C1 segment of cervical spinal cord (tissue), 14 donors: ENCODE results near the gene RCCD1.
"Not testable (repeated sequence)": the region's sequence is repeated elsewhere in the genome, so short reads cannot be mapped to it uniquely, and the experiment has no call there.

ENCODE experiments used
- DNase-seq, 14 donors: peaks; one replicate each; lab custom pipeline; 2025; lab: John Stamatoyannopoulos, UW

The RCCD1 gene, protein sequence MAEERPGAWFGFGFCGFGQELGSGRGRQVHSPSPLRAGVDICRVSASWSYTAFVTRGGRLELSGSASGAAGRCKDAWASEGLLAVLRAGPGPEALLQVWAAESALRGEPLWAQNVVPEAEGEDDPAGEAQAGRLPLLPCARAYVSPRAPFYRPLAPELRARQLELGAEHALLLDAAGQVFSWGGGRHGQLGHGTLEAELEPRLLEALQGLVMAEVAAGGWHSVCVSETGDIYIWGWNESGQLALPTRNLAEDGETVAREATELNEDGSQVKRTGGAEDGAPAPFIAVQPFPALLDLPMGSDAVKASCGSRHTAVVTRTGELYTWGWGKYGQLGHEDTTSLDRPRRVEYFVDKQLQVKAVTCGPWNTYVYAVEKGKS

DNA sequence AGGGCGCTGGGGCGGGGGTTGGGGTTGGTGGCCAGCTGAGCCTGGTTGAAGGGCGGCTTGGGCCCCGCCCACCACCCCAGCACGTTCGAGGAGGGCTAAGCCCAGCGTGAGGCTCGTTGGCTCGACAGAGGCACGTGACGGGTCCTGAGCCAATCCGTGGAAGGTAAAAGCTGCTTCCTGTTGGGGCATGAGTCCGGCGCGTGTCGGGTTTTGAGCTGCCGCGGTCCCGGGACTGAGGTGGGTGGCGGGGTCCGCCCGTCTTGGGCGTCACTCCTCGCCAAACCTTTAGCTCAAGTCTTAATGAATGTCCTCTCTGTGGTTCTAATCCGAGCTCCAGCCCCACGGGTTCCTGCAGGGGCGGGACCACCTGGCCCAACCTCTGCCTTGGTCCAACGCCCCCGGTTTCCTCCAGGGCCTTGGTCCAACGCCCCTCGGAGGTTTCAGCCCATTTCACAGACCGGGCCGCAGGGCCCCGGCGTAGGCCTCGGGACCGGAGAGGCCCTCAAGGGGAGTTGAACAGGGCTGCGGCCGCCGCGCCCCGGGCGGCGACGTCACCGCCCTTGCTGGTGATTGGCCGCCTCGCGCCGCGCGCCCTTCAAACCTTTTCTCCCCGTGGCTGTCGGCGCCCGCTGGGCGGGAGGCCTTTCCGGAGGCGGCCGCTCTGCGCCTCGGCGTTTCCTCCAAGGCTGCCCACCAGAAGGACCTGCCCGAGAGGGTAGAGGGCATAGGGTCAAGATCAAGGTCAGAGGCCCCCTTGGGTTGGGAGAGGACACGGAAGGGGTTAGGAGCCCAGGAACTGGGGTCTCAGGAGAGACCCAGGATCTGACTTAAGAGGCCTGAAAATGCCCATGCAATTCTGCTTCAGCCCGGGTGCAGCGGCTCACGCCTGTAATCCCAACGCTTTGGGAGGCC is at the start of gene RCCD1:
Gene RCCD1 (plus strand): TSS at position 173 of the 912 bp plus-strand sequence. CDS start 1,851 bp downstream, outside the sequence.
- DNase-seq: peak; percentile 42 to 92 (median 84)

DNA sequence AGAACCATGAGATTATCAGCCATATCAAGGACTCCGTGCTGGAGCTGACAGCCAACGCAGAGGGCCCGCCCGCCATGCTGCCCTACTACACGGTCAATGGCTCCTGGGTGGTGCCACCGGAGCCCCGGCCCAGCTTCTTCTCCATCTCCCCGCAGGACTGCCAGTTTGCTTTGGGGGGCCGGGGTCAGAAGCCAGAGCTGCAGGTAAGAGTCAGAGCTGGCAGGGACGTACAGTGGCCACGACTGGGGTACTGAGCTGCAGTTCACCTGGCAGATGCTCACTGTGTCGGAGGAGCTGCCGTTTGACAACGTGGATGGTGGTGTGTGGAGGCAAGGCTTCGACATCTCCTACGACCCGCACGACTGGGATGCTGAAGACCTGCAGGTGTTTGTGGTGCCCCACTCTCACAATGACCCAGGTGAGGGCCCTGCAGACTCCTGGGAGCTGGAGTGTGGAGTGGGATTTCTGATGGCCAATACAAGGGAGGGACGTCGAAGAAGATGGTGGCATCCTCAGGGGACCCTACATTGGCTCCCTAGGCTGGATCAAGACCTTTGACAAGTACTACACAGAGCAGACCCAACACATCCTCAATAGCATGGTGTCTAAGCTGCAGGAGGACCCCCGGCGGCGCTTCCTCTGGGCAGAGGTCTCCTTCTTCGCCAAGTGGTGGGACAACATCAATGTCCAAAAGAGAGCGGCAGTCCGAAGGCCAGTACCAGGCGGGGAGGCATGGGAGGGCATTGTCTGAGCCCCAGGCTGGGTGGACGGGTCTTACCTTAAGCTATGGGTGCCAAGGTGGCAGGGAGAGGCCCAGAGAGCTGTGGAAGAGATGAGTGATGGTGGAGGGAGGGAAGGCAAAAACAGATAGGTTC is 49.1 kb upstream of the RCCD1 start:
- DNase-seq: no peak

DNA sequence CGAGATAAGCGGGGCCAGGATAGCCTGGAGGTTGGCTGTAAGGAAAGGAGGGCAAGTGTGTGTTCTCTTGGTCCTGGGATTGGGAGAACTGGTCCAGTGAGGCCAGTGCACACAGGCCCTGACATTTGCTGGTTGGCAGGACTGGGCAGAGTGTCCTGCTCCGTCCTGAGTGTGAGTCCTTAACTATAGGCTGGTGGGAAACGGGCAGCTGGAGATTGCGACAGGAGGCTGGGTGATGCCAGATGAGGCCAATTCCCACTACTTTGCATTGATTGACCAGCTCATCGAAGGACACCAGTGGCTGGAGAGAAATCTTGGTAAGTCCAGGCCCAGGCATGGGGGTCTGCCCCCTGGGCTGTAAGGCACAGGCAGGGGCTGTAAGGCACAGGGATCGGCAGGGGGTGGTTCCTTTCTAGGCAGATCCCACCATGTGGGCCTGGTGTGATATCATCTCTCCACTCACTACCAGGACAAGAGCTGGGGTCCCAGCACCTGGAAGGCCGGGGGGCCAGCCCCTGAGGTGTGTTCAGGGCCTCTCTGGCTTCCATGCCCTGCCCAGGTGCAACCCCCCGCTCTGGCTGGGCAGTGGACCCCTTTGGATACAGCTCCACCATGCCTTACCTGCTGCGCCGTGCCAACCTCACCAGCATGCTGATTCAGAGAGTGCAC is 48.4 kb upstream of the RCCD1 start:
- no peak for DNase-seq

DNA sequence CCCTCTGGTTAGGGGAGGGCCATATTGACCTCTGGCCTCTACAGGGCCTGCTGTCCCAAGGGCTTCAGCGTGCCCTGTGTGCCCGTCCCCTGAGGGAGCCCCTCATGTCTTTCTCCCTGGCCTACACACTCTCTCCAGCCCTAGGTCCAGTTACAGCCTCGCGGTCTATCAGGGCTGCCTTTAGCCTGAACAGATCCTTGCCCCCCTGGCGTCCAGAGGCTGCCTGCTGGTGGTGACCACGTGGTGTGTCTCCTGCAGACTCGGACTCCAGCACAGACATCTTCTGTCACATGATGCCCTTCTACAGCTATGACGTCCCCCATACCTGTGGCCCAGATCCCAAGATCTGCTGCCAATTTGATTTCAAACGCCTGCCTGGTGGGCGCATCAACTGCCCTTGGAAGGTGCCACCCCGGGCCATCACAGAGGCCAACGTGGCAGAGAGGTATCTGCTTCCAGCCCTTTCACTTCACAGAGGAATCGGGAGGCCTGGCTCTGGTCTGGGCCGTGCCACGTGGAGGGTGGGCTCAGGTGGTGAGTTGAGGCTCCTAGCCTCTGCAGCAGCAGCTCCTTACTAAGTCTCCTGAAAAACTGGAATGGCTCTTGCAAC is 47.5 kb upstream of the RCCD1 start:
- DNase-seq: peak in 1 of 14 donors; percentile 12

- no peak for DNase-seq
Observed at GRCh38 chr15:90907838-90908507, 46.7 kb upstream of the RCCD1 start.

- DNase-seq: not testable (repeated sequence)
Observed at GRCh38 chr15:90909449-90909848, 45.2 kb upstream of the RCCD1 start.

GRCh38 chr15:90909976-90910375 is 44.7 kb upstream of the RCCD1 start:
- no peak for DNase-seq

- DNase-seq: no peak
Observed at GRCh38 chr15:90910441-90911301, 44.0 kb upstream of the RCCD1 start.

DNA sequence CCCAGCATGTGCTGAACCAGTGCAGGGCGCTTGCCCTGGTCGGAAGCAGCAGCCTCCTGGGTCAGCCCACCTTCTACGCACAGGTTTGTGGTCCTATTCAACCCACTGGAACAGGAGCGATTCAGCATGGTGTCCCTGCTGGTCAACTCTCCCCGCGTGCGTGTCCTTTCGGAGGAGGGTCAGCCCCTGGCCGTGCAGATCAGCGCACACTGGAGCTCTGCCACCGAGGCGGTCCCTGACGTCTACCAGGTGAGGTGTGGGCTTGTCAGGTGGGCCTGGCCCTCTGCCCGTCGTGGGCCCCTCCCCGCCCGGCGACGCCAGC is 43.4 kb upstream of the RCCD1 start:
- DNase-seq: no peak

- DNase-seq: no peak
Observed at GRCh38 chr15:90911906-90912769, 42.5 kb upstream of the RCCD1 start.

- no peak for DNase-seq
Observed at GRCh38 chr15:90912770-90913075, 42.0 kb upstream of the RCCD1 start.

GRCh38 chr15:90913398-90913944 is 41.2 kb upstream of the RCCD1 start:
- DNase-seq: no peak

GRCh38 chr15:90914305-90915080 is 40.2 kb upstream of the RCCD1 start:
- no peak for DNase-seq

GRCh38 chr15:90915216-90915807 is 39.4 kb upstream of the RCCD1 start:
- no peak for DNase-seq

DNA sequence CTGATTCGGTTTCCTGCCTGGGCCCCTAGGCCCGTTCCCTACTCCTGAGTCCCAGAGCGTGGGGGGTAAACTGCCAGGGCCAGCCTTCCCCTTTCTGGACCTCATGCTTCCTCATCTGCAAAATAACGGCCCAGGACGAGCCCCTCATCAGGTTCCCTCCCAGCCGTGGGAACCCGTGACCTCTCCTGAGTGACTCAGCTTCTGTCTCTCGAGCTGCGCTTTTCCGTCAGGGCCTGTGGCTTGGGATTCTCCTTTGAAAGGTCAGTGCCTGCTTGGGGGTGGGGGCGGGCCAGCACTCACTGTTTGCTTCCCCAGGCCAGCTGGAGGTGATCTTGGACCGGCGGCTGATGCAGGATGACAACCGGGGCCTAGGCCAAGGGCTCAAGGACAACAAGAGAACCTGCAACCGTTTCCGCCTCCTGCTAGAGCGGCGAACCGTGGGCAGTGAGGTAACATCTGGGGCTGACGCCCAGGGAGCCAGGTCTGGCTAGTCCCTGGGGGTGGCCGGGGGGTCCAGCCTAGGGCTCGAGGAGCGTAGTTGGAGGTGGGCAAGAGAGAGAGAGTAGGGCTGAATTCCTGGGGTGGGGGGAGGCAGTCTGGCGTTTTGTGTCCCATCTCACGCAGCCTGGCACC is 38.8 kb upstream of the RCCD1 start:
- peak in 5 of 14 donors; percentile 9 to 62 (median 16) for DNase-seq

- DNase-seq: no peak
Observed at GRCh38 chr15:90916461-90916860, 38.2 kb upstream of the RCCD1 start.
